Measurements from ENCODE around the gene TXNRD1. TPM values are rescaled to one million over a fixed set of nuclear protein-coding genes. Genes with fewer than 3 reads are reported as not detected.

TXNRD1 gene
- polyA plus RNA-seq (2012; ENCODE audit: insufficient read length, low read depth), result 126 TPM

GRCh38 chr12:104215638-104216297 is at the start of gene TXNRD1:
TSS of gene TXNRD1 (plus strand) at chr12:104215779. CDS start at chr12:104215803, 24 bp downstream.
- TF ChIP-seq FOXP2 (optimal IDR thresholded peaks at IDR 0.05; ENCODE audit: borderline replicate concordance, extremely low read depth, extremely low read length, insufficient read depth) (no peak), TAF1 (IDR thresholded peaks at IDR 0.05; ENCODE audit: borderline replicate concordance, insufficient read depth, low read length) (no peak), REST (IDR thresholded peaks at IDR 0.05; ENCODE audit: insufficient read depth in 1 of 2, low read depth in 2 of 2, low read length in 2 of 2) (no peak), SIN3A (IDR thresholded peaks at IDR 0.05; ENCODE audit: borderline replicate concordance, insufficient read depth, low read length) (no peak), POLR2AphosphoS5 (IDR thresholded peaks at IDR 0.05; ENCODE audit: low read depth, low read length) (no peak)

GRCh38 chr12:104165801-104166200 is 49.8 kb upstream of the TXNRD1 start:
- TF ChIP-seq FOXP2 (optimal IDR thresholded peaks at IDR 0.05; ENCODE audit: borderline replicate concordance, extremely low read depth, extremely low read length, insufficient read depth) (no peak), POLR2AphosphoS5 (IDR thresholded peaks at IDR 0.05; ENCODE audit: low read depth, low read length) (no peak)

- no peak for TF ChIP-seq POLR2AphosphoS5 (IDR thresholded peaks at IDR 0.05; ENCODE audit: low read depth, low read length)
- TF ChIP-seq TAF1 (IDR thresholded peaks at IDR 0.05; ENCODE audit: borderline replicate concordance, insufficient read depth, low read length), result no peak
- no peak for TF ChIP-seq REST (IDR thresholded peaks at IDR 0.05; ENCODE audit: insufficient read depth in 1 of 2, low read depth in 2 of 2, low read length in 2 of 2)
- no peak for TF ChIP-seq SIN3A (IDR thresholded peaks at IDR 0.05; ENCODE audit: borderline replicate concordance, insufficient read depth, low read length)
- no peak for TF ChIP-seq FOXP2 (optimal IDR thresholded peaks at IDR 0.05; ENCODE audit: borderline replicate concordance, extremely low read depth, extremely low read length, insufficient read depth)
These were observed 49.1 kb upstream of the TXNRD1 start for GRCh38 chr12:104166465-104166864.

- TF ChIP-seq TAF1 (IDR thresholded peaks at IDR 0.05; ENCODE audit: borderline replicate concordance, insufficient read depth, low read length), result no peak
- no peak for TF ChIP-seq POLR2AphosphoS5 (IDR thresholded peaks at IDR 0.05; ENCODE audit: low read depth, low read length)
- TF ChIP-seq REST (IDR thresholded peaks at IDR 0.05; ENCODE audit: insufficient read depth in 1 of 2, low read depth in 2 of 2, low read length in 2 of 2), result no peak
- no peak for TF ChIP-seq SIN3A (IDR thresholded peaks at IDR 0.05; ENCODE audit: borderline replicate concordance, insufficient read depth, low read length)
- no peak for TF ChIP-seq FOXP2 (optimal IDR thresholded peaks at IDR 0.05; ENCODE audit: borderline replicate concordance, extremely low read depth, extremely low read length, insufficient read depth)
These were observed 47.8 kb upstream of the TXNRD1 start for GRCh38 chr12:104167519-104168458.

GRCh38 chr12:104168596-104168995 is 47.0 kb upstream of the TXNRD1 start:
- TF ChIP-seq FOXP2 (optimal IDR thresholded peaks at IDR 0.05; ENCODE audit: borderline replicate concordance, extremely low read depth, extremely low read length, insufficient read depth) (no peak), TAF1 (IDR thresholded peaks at IDR 0.05; ENCODE audit: borderline replicate concordance, insufficient read depth, low read length) (no peak), POLR2AphosphoS5 (IDR thresholded peaks at IDR 0.05; ENCODE audit: low read depth, low read length) (no peak), SIN3A (IDR thresholded peaks at IDR 0.05; ENCODE audit: borderline replicate concordance, insufficient read depth, low read length) (no peak), REST (IDR thresholded peaks at IDR 0.05; ENCODE audit: insufficient read depth in 1 of 2, low read depth in 2 of 2, low read length in 2 of 2) (no peak)

All from PFSK-1 (cell line).